RPMI7951 (cell line): Measurements from ENCODE around the gene S100PBP. TPM values are rescaled to one million over a fixed set of nuclear protein-coding genes. Genes with fewer than 3 reads are reported as not detected.

Source experiments
- DNase-seq: peaks from one replicate; pipeline ENCODE4 v3.0.0-alpha.2; 2012; ENCODE audit warnings: low read depth
- total RNA-seq: library from RNA; depleted of rRNA; stranded (reverse); fragments of >200 nt; shearing (Covaris generic); gene quantifications from 2 replicates; pipeline ENCODE4 v1.2.3, GENCODE V29; 2014

S100PBP gene
- total RNA-seq, 1 experiment from 2014 or later, result 24.4 TPM

DNA sequence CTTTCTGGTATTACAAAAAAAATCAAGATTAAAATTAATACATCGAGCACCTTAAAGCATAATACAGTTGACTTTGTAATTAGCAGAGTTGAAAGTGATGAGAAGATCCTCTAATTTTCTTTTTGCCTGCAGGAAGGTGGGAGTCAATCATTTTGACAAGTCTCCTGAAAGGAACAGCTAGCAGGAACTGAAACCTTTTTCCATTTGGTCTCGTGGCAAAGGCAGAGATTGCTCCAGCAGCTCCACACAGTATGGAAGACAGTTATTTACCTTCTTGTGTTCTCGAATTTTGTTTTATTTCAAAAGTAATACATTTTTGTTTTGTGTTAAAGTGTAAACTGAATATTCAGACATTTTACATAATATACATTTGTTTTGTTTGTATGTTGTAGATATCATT, 7.7 kb downstream of the S100PBP start:
- DNase-seq, result no peak

DNA sequence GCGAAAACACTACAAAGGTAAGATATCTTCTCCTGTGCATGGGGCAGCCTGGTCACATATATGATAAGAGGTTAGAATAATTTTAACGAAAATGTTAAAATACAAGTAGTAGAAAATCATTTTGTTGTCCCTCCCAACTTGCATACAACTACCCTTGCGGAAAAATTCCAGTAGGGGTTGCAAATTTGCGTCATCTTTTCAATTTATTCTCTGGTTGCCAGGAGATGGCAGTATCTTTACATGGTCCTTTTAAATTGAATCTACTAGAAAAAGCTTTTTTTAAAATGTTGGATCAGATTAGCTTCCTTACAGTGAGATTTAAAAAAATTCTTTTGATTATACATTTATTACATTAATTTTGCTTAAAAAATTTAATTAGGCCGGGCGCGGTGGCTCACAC, 10.9 kb downstream of the S100PBP start:
- peak; percentile 15 for DNase-seq

DNA sequence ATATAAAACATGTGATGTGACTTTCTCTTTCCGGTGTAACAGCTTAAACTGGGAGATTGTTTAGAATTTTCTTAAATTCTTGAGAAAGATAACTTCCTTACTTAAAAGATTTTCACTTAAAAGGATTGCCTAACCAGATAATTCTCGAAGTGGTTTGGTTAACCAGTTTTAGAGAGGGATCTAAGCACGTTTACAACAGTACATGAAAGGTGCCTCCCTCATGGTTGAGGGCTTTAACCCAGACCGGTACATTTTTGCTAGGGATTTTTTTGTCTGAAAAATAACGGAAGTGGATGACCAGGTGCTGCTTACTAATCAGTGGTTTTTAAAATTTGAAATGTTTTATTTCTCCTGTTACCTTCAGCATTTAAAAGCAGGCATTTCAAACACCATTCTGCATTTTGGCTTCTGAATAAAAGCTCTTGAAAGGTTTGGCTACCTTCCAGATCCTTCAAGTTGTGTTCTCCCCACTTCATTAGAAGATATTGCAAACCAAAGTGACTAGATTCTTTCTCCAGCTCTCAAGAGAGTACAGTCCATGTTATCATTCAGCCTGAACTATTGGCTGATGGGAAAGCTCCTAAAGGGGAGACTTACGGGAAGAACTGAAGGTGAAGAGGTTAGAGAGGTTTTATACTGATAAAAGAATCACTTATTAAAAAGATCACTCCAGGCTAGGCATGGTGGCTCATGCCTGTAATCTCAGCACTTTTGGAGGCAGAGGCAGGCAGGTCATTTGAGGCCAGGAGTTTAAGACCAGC, 12.8 kb downstream of the S100PBP start:
- no peak for DNase-seq

DNA sequence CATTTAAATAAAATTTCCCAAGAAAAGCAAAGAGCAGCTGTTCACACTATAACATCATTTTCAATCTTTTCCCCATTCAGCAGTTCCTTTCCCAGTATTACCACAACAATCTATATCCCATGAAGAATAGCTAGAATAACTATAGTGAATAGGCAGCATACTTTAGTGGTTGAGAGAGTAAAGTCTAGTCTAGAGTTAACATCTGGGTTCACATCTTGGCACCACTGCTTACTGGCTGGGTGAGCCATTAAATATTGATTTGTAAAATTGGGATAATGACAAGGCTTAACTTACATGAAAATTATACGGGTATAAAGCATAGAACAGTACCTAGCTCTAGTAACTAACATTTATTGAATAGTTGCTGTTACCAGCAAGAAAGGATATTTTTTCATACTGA, 14.4 kb downstream of the S100PBP start:
- no peak for DNase-seq

DNA sequence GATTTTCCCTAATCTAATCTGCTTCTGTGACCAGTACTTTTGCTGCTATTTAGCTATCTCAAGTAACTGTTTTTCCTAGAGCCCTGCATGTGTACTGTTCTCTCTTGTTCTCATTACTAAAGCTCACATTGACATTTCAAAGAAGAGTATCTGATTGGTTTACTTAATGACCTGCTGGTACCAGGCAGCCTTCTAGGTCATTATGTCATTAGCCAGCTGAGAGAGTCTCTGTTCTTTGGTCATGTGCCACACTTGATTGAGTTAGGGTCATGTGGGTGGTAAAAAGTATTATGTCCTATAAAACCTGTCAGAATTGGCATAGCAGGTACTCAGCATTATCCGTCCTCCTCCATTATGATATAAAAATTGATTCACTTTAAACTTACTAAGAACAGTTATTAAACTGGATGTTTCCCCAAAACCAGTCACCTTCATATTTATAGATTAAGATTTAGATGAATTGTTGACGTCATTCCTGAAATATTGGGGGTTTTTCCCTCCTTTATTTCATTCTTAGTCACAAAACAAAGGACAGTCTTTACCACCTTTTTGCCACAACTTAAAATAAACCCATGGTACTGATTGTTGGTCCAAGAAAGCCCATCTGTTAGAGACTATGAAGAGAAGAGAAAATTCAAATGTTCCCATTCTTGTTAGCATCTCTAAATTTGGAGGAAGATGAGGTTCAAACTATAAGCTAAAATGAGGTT, 31.1 kb downstream of the S100PBP start:
- no peak for DNase-seq

DNA sequence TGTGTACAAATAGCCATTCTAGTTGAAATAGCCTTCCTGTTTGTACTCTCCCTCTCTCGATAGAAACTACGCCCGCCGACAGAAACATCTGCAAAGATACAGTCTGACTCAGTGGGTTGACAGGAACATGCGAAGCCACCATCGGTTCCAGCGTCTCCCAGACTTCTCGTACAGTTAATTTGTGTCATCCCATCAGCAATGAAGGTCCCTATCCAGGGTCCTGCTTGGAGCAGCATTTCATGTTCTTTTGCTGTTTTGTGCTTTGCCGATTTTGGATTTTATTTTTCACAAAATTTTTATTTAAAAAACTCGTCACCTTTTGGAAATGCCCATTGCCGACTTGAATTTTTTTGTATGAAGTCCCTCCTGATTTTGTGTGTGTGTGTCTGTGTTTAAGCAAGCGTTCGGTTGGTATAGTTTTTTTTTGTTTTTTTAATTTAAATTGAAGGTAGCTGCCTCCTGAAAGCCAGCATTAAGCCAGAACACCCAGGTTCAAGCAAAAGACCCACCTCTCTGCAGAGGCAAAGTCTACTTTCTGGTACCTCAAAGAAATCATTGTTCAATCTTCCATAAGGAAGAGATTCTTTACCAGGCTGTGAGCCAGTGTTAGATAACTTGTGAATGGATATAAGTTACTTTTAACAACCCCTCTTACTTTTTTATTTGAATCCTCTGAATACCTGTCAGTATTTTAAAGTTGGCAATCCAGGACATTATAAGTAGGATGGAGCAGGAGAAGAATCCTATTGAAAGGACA, 38.6 kb downstream of the S100PBP start:
- DNase-seq, result no peak

DNA sequence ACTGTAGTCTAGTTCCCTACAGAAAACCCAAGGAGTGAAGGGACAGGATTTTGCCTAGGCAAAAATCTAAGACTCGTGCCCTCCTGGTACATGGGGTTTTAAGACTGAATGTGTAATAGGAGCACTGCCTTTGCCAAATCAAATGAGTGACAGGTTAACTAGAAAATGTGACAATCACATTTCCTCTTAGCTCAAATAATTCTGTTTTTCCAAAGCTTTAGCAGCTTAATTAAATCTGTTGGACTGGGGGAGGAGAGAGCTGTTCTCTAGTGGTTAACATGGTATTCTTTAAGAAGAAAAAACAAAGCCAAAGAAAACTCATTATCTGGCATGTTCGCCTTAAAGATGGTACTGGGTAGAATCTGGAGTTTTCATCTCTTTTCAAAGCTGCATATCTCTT, 40.7 kb downstream of the S100PBP start:
- DNase-seq, result no peak

DNA sequence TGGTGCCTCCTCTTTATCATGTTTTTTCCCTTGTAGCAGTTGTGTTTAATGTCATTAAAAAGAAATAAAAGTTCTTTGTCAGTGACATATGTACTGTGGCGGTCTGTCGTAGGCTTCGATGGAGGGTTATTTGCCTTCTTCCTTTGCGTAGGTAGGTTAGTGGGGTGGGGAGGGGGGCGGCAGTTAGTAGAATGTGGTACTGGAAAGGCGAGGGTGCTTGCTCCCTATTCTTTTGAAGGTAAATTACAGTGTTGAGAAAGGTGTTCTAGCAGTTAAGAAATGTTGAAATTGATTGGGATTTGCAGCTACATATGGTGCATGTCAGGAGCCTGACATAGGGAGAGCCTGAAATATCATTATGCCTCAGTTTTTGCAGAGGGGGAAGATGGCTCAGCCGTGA, 41.3 kb downstream of the S100PBP start:
- DNase-seq, result no peak

DNA sequence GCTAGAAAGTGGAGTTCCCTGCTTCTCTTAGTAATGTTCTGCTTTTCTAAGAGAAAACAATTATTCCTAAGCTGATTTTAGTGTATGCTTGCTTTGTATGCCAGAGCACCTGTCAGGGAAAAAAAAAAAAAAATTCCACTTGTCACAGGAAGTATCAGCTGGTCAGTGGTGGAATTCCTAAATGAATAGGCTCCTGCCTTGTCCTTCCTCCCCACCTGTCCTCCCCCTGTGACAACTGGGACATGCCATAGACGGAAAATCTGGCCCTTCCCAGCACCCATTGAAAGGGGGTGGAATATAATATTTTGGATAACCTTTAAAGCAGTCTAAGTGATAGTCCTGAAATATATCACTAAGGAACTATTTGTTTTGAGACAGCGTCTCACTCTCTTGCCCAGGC, 42.5 kb downstream of the S100PBP start:
- no peak for DNase-seq

DNA sequence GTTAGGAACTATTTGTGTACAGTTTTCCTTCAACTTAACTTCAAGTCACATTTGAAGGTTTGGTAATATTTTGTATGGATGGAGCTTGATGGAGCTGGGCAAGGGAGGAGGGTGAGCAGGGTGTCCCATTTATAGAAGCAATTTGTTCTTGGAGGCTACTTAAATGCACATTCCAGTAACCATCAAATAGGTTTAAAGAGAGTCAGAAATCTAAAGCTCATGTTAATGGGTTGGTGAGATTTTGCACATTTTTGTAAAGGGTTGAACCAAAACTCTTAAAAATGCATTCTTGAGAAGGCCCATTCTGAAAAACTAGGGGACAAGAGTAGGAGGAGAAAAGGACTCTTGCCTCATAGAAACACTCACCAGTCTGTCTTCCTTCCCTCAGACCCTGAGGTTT, 43.1 kb downstream of the S100PBP start:
- no peak for DNase-seq

DNA sequence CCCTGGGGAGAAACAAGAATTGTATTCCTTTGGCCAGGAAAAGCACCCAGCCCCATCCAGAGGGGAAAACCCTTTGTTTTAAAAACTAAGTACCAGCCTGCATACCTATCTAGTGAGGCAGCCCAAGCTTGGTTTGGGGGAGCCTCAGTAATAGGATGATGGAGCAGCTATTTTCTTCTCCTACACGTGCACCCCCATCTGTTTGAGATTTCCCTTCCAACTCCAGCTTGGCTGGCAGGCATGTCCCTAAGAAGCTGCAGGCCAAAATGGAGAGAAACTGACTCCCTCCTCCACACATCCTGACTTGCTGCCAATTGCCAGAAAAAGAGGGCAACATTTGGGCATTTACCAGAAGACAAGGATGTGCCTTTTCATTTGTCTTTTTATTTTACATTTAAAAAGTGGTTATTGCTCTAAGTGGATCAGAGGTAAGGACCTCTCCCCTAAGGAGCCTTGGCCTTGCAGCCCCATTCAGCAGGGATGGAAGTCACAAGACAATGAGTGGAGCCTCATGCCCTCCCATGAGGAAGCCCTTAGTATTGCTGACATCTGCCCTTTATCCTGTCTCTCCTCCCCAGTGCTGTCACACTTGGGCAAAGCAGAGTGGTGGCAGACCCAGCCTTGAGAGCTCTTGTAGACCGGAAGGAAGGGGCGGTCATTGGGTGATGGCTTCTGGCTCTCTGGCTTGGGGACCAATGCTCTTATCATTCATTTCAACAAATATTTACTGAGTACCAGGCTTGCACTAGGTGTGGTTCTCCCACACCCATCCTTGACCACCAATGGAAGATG, 44.6 kb downstream of the S100PBP start:
- DNase-seq, result peak; percentile 52

DNA sequence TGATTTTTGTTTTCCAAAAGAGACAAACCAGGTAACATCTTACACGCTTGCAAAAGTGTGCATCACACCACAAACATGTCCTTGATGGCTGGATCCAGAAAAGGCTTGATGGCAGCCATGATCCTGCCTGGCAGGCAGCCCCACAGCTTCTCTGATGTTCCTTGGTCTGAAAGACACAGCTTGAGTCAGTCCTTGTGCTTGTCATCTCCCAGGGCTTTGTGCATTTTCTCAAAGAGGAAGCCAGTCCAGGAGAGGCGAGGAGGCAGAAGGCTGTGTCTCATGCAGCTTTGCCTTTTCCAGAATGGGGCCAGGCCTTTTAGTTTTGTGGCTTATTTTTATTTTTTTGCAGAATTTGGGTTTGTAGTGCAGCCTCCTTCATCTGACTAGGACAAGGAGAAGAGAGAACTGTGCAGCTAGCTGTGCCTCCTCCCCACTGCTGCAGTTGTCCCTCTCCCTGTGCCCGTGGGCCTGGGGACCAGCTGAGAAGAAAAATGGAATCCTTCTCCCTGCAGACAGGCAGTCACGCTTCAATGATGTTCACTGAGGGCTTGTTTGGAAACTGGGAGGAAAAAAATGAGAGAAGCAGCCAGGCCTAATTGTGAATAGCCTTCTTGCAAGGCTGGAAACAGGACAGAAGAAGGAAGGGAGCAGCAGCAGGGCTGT, 45.9 kb downstream of the S100PBP start:
- no peak for DNase-seq

DNA sequence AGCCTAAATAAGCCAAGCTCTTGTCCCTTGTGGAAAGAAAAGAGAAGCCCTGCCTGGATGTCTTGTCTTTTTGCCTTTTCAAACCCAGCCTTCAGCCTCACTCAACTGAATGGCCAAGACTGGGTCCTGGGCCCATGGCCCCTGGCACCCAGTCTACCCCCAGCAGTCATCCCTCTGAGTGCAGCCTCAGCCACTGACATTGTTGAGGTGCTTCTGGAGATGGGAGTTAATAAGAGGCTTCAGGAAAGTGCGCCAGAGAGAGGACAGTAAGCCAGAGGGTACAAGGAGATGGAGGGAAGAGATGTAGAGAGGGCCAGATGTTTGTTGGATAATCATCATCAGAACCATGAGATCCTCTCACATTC, 46.4 kb downstream of the S100PBP start:
- no peak for DNase-seq

DNA sequence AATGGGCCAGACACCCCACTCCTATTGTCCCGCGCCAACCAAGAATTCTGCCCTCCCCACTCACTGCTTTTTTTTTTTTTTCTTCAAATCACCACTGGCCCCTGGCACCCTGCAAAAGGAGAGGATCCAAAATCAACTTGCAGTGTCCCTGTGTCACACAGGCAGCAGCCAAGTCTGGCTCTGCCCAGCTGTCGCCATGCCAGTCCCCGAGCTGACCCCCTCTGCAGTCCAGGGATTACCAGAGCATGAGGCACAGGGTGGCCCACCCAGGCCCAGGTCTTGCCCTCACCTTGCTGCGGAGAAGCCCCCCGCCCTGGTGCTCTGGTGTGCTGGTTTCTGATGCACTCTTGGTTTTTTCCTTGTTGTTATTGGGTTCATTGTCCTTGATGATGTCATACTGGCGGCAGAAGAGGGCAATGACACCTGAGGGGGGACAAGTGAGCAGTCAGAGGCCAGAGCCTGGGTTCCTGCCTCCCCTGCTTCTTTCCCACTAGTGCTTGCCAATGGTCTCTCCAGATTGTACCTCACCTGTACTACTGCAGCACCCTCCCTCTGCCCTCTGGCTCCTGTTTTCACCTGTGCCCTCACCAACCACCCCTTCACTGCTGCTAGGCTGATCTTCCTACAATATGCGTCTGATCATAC, 47.0 kb downstream of the S100PBP start:
- DNase-seq, result no peak

DNA sequence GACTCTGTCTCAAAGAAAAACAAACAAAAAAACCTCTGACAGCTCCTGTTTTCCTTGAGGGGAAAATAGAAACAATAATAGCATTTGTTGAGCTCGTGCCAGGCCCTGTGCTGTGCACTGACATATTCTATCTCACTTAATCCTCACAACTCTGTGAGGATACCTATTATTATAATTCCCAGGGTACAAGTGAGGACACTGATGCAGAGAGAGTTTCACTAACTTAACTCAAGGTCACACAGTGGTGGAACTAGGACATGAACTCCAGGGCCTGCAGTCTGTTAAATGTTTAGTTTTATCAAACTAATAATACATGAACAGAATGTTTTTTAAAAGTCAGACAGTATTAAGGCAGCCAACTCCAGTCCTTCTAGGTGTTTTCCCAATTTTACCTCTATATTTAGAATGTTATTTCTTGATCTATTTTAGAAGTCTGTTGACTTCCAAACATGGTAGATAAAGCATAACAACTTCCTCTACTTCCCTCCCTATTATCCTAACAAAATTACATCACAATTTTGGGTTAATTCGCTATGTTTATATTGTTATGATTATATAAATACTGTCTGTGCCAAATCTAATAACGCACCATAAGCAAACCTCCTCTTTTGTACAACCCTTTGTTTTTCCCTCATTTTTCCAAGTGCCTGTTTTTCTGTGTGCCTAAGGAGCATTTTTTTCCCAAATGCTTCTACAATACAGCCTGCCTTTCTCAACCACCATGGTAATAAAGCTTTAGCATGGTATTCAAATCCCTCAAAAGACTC, 48.4 kb downstream of the S100PBP start:
- no peak for DNase-seq

DNA sequence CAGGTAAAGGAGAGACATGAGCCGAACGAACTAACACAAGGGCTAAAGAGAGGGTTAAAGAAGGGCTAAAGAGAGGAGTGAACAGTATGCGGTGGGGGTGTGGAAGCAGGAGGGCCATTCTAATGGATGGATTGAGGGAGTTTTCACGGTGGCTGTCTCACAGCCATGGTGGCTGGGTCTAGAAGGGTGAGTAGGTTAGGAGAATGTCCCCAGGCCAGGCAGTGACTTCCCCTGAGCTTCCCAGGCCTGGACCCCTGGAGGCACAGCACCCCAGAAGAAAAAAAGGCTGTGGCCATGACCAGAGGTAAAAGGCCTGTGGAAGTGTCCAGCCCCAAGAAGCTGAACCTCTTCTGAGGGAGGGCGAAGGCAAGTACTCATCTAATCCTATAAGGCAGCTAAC, 49.7 kb downstream of the S100PBP start:
- no peak for DNase-seq

DNA sequence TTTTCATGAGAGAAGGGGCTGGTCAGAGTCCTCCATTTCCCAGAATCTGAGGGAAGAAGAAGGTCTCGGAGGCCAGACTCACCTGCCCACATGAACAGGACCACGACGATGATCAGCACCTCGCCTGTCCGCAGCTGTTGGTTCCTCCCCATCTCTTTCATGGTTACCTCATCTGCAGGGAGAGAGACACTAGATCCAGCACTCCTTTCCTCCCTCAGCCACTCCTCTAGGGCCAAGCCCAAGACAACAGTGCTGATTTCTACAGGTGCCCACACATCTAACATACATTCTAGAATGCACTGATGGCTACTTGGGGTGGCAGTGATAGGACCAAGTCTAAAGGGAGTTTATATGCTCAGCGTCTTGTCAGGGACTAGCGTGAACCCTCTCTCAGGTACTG, 50.2 kb downstream of the S100PBP start:
- no peak for DNase-seq

DNA sequence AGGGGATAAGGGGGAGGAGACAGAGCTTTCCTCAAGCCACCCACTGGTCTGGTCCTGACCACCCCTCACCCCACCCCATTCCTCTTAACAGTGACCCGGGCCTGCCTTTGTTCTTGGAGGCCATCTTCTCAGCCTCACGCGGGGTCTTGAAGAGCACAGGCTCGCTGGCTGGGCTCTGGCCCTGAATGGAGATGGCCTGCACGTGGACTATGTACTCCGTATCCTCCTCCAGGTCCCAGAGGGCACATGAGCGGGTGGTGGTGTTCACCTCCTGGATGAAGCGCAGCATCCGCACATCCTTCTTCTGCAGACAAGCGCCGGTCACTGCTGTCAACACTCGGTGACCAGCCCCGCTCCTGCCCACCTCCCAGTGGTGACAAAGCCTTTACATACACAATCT, 50.6 kb downstream of the S100PBP start:
- DNase-seq, result no peak

DNA sequence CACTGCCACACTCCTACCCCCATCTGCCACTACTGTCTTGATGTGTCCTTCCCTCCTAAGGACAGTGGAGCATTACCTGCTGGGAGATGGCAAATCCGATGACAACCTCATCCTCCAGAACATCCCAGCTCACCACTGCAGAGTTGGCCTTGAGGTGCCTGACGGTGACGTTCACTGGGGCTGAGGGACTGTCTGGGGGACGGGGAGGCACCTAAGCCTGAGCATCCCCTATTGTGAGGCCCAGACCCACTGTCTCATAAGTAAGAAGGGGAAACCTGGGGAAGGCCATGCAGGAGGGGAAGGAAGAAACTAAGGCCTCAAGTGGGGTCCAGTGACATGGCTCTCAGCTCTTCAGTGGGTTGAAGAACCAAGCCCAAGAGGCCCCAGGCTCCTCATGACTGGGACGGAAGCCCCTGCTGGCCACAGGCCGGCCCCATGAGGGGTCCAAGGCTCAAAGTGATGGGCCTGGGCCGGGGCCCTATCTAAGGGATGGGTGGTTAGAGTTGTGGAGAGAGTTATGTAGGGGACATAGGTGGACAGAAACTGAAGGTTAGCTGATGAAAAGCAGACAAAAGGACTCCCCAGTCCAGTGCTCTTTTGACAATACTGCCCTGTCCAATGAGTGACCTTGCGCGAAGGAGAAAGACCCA, 51.5 kb downstream of the S100PBP start:
- DNase-seq, result no peak
